ENCODE data around the gene GLRX2. TPM values are rescaled to one million over a fixed set of nuclear protein-coding genes. Genes with fewer than 3 reads are reported as not detected.
"Not testable (repeated sequence)": the region's sequence is repeated elsewhere in the genome, so short reads cannot be mapped to it uniquely, and the experiment has no call there.

GLRX2 gene
- polyA plus RNA-seq, 3 donors, result 4.2 to 16.1 (median 15.2) TPM

- under 1% methylated on average over 34 of the region's 37 CpGs for WGBS (ENCODE audit: insufficient coverage)
- H3K27me3 Mint-ChIP-seq (ENCODE audit: low read depth in 3 of 3), result peaks cover 0 to 4% (median 0%) of the 10 kb centered on the region in 3 donors
- Histone ChIP-seq H3K79me2 (ENCODE audit: insufficient read depth, low read length) (peaks cover 97% of the 10 kb centered on the region), H3K4me3 (replicated peaks in 1 of 3; ENCODE audit: low read depth in 2 of 3, low read length in 3 of 3) (peak overlapping the region; percentile 71 to 85 (median 83)), H3K27me3 (ENCODE audit: control insufficient read depth in 2 of 2, insufficient read depth in 2 of 2, low read length in 2 of 2) (no peaks in the 10 kb centered on the region), H2AFZ (ENCODE audit: insufficient read depth, low read depth, low read length, poor library complexity, severe bottlenecking) (peak overlapping the region; percentile 94), H3K4me1 (ENCODE audit: control insufficient read depth in 1 of 2, insufficient read depth in 2 of 2, low read length in 2 of 2) (peaks cover 19 to 33% of the 10 kb centered on the region in 2 donors), H3K9ac (ENCODE audit: insufficient read depth, low read length, poor library complexity, severe bottlenecking) (peak overlapping the region; percentile 96), H4K20me1 (ENCODE audit: insufficient read depth, low read length) (peaks cover 16% of the 10 kb centered on the region), H3K36me3 (replicated peaks in 1 of 2; ENCODE audit: control insufficient read depth in 1 of 2, insufficient read depth in 2 of 2, low read length in 2 of 2) (no peaks in the 10 kb centered on the region), H3K4me2 (replicated peaks; ENCODE audit: extremely low read depth, low read length, poor library complexity, severe bottlenecking) (peak overlapping the region; percentile 92), H3K9me3 (replicated peaks in 1 of 2; ENCODE audit: control insufficient read depth in 1 of 2, insufficient read depth in 1 of 2, low read length in 2 of 2) (no peaks in the 10 kb centered on the region), H3K27ac (ENCODE audit: low read depth in 1 of 2, low read length in 2 of 2) (peak overlapping the region; percentile 93 to 94)
- peaks cover 2 to 5% of the 10 kb centered on the region in 2 donors for H3K36me3 Mint-ChIP-seq
- no peak for TF ChIP-seq CTCF (IDR thresholded peaks at IDR 0.05)
- peak overlapping the region; percentile 98 to 99 (median 99) for H3K27ac Mint-ChIP-seq
- H3K4me1 Mint-ChIP-seq, result peaks cover 45% of the 10 kb centered on the region
- DNase-seq, result peak; percentile 54 to 71 (median 62)
- H3K4me3 Mint-ChIP-seq, result peak overlapping the region; percentile 95 to 97
- intact Hi-C loops (cut with micrococcal nuclease), result loop anchor here (5.0 to 10.0 kb wide), 5 partner anchors 36 to 584 kb away; partner anchors contain the start of genes GLRX2 (in 2 of the 2) and CDC73 (in 1 of the 2)
- no peaks in the 10 kb centered on the region for H3K9me3 Mint-ChIP-seq
These were observed 46.5 kb downstream of the GLRX2 start for GRCh38 chr1:193058529-193059281.

- Histone ChIP-seq H2AFZ (ENCODE audit: insufficient read depth, low read depth, low read length, poor library complexity, severe bottlenecking) (no peak overlapping the region), H4K20me1 (ENCODE audit: insufficient read depth, low read length) (peaks cover 12% of the 10 kb centered on the region), H3K79me2 (ENCODE audit: insufficient read depth, low read length) (peaks cover 84% of the 10 kb centered on the region), H3K4me1 (ENCODE audit: control insufficient read depth in 1 of 2, insufficient read depth in 2 of 2, low read length in 2 of 2) (peaks cover 7 to 17% of the 10 kb centered on the region in 2 donors), H3K4me3 (replicated peaks in 1 of 3; ENCODE audit: low read depth in 2 of 3, low read length in 3 of 3) (no peak overlapping the region), H3K9ac (ENCODE audit: insufficient read depth, low read length, poor library complexity, severe bottlenecking) (no peak overlapping the region), H3K9me3 (replicated peaks in 1 of 2; ENCODE audit: control insufficient read depth in 1 of 2, insufficient read depth in 1 of 2, low read length in 2 of 2) (no peaks in the 10 kb centered on the region), H3K27me3 (ENCODE audit: control insufficient read depth in 2 of 2, insufficient read depth in 2 of 2, low read length in 2 of 2) (no peaks in the 10 kb centered on the region), H3K36me3 (replicated peaks in 1 of 2; ENCODE audit: control insufficient read depth in 1 of 2, insufficient read depth in 2 of 2, low read length in 2 of 2) (peaks cover 14 to 21% of the 10 kb centered on the region in 2 donors), H3K27ac (ENCODE audit: low read depth in 1 of 2, low read length in 2 of 2) (no peak overlapping the region), H3K4me2 (replicated peaks; ENCODE audit: extremely low read depth, low read length, poor library complexity, severe bottlenecking) (no peak overlapping the region)
- TF ChIP-seq CTCF (IDR thresholded peaks at IDR 0.05), result no peak
- DNase-seq, result no peak
- H3K27me3 Mint-ChIP-seq (ENCODE audit: low read depth in 3 of 3), result peaks cover 0 to under 1% (median 0%) of the 10 kb centered on the region in 3 donors
- H3K36me3 Mint-ChIP-seq, result peaks cover 14 to 20% of the 10 kb centered on the region in 2 donors
- H3K9me3 Mint-ChIP-seq, result no peaks in the 10 kb centered on the region
- H3K4me3 Mint-ChIP-seq, result no peak overlapping the region
- 92% methylated on average over 2 of the region's 4 CpGs for WGBS (ENCODE audit: insufficient coverage)
- peaks cover 22% of the 10 kb centered on the region for H3K4me1 Mint-ChIP-seq
- intact Hi-C loops (cut with micrococcal nuclease), result loop anchor here in 1 of 2 donors (10.0 kb wide), 2 partner anchors 51 to 579 kb away; partner anchors contain the start of gene GLRX2
- no peak overlapping the region for H3K27ac Mint-ChIP-seq
These were observed 51.0 kb downstream of the GLRX2 start for GRCh38 chr1:193054169-193054675.

- H3K79me2 ChIP-seq (ENCODE audit: insufficient read depth, low read length), result peaks cover 32% of the 10 kb centered on the region
- H2AFZ ChIP-seq (ENCODE audit: insufficient read depth, low read depth, low read length, poor library complexity, severe bottlenecking); H3K4me3 Mint-ChIP-seq; H3K4me1 ChIP-seq (ENCODE audit: control insufficient read depth in 1 of 2, insufficient read depth in 2 of 2, low read length in 2 of 2); intact Hi-C loops (cut with micrococcal nuclease); H3K4me2 ChIP-seq (replicated peaks; ENCODE audit: extremely low read depth, low read length, poor library complexity, severe bottlenecking); H3K4me3 ChIP-seq (replicated peaks in 1 of 3; ENCODE audit: low read depth in 2 of 3, low read length in 3 of 3); H3K9ac ChIP-seq (ENCODE audit: insufficient read depth, low read length, poor library complexity, severe bottlenecking); H3K27me3 Mint-ChIP-seq (ENCODE audit: low read depth in 3 of 3); H3K9me3 ChIP-seq (replicated peaks in 1 of 2; ENCODE audit: control insufficient read depth in 1 of 2, insufficient read depth in 1 of 2, low read length in 2 of 2); H3K27ac ChIP-seq (ENCODE audit: low read depth in 1 of 2, low read length in 2 of 2); H3K9me3 Mint-ChIP-seq; DNase-seq; H3K4me1 Mint-ChIP-seq; H3K27me3 ChIP-seq (ENCODE audit: control insufficient read depth in 2 of 2, insufficient read depth in 2 of 2, low read length in 2 of 2): not testable (repeated sequence)
- H3K36me3 ChIP-seq (replicated peaks in 1 of 2; ENCODE audit: control insufficient read depth in 1 of 2, insufficient read depth in 2 of 2, low read length in 2 of 2), result peaks cover 35 to 66% of the 10 kb centered on the region in 2 donors
- peaks cover 12% of the 10 kb centered on the region for H4K20me1 ChIP-seq (ENCODE audit: insufficient read depth, low read length)
- H3K27ac Mint-ChIP-seq, result peak overlapping the region in 2 of 7 donors; percentile 18 to 33
- H3K36me3 Mint-ChIP-seq, result peaks cover 35 to 49% of the 10 kb centered on the region in 2 donors
- WGBS (ENCODE audit: insufficient coverage), result no CpG with 5 or more reads among the region's 5 CpGs
These were observed 56.3 kb downstream of the GLRX2 start for GRCh38 chr1:193048913-193049312.
